Parathyroid adenoma (tissue), 2 donors: ENCODE measurements around the gene MAGI1.

Source experiments
- H2AFZ ChIP-seq: fragments of 300-600 bp; sonication (generic); one replicate; pipeline ENCODE4 v1.7.0; 2017; ENCODE audit warnings: antibody characterized with exemption, mild to moderate bottlenecking
- H3K27ac ChIP-seq: fragments of 300-600 bp; sonication (generic); one replicate; pipeline ENCODE4 v1.7.0; 2017
- H3K27me3 ChIP-seq: fragments of 300-600 bp; sonication (generic); one replicate; pipeline ENCODE4 v1.7.0; 2017; ENCODE audit warnings: low read length; ENCODE audit not compliant: control insufficient read depth, insufficient read depth
- H3K36me3 ChIP-seq: fragments of 300-600 bp; sonication (generic); one replicate; pipeline ENCODE4 v1.7.0; 2017; ENCODE audit warnings: low read length; ENCODE audit not compliant: control insufficient read depth, insufficient read depth
- H3K4me1 ChIP-seq: fragments of 300-600 bp; sonication (generic); one replicate; pipeline ENCODE4 v1.7.0; 2017; ENCODE audit warnings: control low read depth
- H3K4me2 ChIP-seq: fragments of 300-600 bp; sonication (generic); one replicate; pipeline ENCODE4 v1.7.0; 2017; ENCODE audit warnings: low read length
- H3K4me3 ChIP-seq: fragments of 300-600 bp; sonication (generic); one replicate; pipeline ENCODE4 v1.7.0; 2017; ENCODE audit warnings: low read depth, low read length
- H3K79me2 ChIP-seq: fragments of 300-600 bp; sonication (generic); one replicate; pipeline ENCODE4 v1.7.0; 2017; ENCODE audit warnings: control low read depth
- H3K9ac ChIP-seq: fragments of 300-600 bp; sonication (generic); one replicate; pipeline ENCODE4 v1.7.0; 2017; ENCODE audit warnings: mild to moderate bottlenecking
- H3K9me3 ChIP-seq: fragments of 300-600 bp; sonication (generic); one replicate; pipeline ENCODE4 v1.7.0; 2017; ENCODE audit warnings: low read length; ENCODE audit not compliant: control insufficient read depth
- CTCF ChIP-seq: fragments of 300-600 bp; sonication (generic); IDR thresholded peaks from one replicate; pipeline ENCODE4 v1.7.0; 2017; ENCODE audit warnings: antibody characterized with exemption, mild to moderate bottlenecking
- donor health status: primary hyperparathyroidism.

MAGI1 gene

GRCh38 chr3:65607101-65607500 is 431.6 kb downstream of the MAGI1 start:
- Histone ChIP-seq H3K36me3 (no peaks in the 10 kb centered on the region), H3K79me2 (no peaks in the 10 kb centered on the region), H3K27ac (no peak overlapping the region), H3K4me3 (no peak overlapping the region), H3K9ac (no peak overlapping the region), H2AFZ (no peak overlapping the region), H3K27me3 (no peaks in the 10 kb centered on the region), H3K9me3 (no peaks in the 10 kb centered on the region), H3K4me2 (no peak overlapping the region), H3K4me1 (no peaks in the 10 kb centered on the region)
- TF ChIP-seq CTCF = no peak

GRCh38 chr3:65605876-65606432 is 432.8 kb downstream of the MAGI1 start:
- no peaks in the 10 kb centered on the region for H3K4me1 ChIP-seq
- no peaks in the 10 kb centered on the region for H3K79me2 ChIP-seq
- no peak overlapping the region for H2AFZ ChIP-seq
- no peak for TF ChIP-seq CTCF
- no peak overlapping the region for H3K27ac ChIP-seq
- H3K9me3 ChIP-seq = no peaks in the 10 kb centered on the region
- no peaks in the 10 kb centered on the region for H3K27me3 ChIP-seq
- no peak overlapping the region for H3K4me3 ChIP-seq
- no peak overlapping the region for H3K9ac ChIP-seq
- no peaks in the 10 kb centered on the region for H3K36me3 ChIP-seq
- H3K4me2 ChIP-seq = no peak overlapping the region

- H3K9ac ChIP-seq = no peak overlapping the region
- H3K9me3 ChIP-seq = no peaks in the 10 kb centered on the region
- no peaks in the 10 kb centered on the region for H3K4me1 ChIP-seq
Observed at GRCh38 chr3:65604863-65605526, 433.7 kb downstream of the MAGI1 start.

GRCh38 chr3:65603631-65604030 is 435.1 kb downstream of the MAGI1 start:
- Histone ChIP-seq H3K4me3 (no peak overlapping the region), H3K36me3 (no peaks in the 10 kb centered on the region), H3K9me3 (no peaks in the 10 kb centered on the region), H3K4me1 (no peaks in the 10 kb centered on the region), H2AFZ (no peak overlapping the region), H3K9ac (no peak overlapping the region), H3K79me2 (no peaks in the 10 kb centered on the region), H3K27me3 (no peaks in the 10 kb centered on the region), H3K4me2 (no peak overlapping the region), H3K27ac (no peak overlapping the region)
- TF ChIP-seq CTCF = no peak

More at GRCh38 chr3:65604863-65605526, 433.7 kb downstream of the MAGI1 start:
- H3K79me2 ChIP-seq = no peaks in the 10 kb centered on the region
- no peak for TF ChIP-seq CTCF
- H3K36me3 ChIP-seq = no peaks in the 10 kb centered on the region
- no peak overlapping the region for H3K27ac ChIP-seq
- H3K4me2 ChIP-seq = no peak overlapping the region
- no peaks in the 10 kb centered on the region for H3K27me3 ChIP-seq
- H3K4me3 ChIP-seq = no peak overlapping the region
- no peak overlapping the region for H2AFZ ChIP-seq

GRCh38 chr3:65600888-65601287 is 437.8 kb downstream of the MAGI1 start:
- no peaks in the 10 kb centered on the region for H3K27me3 ChIP-seq
- H3K27ac ChIP-seq = no peak overlapping the region
- H3K9me3 ChIP-seq = no peaks in the 10 kb centered on the region
- H3K4me2 ChIP-seq = no peak overlapping the region
- TF ChIP-seq CTCF = no peak
- H3K36me3 ChIP-seq = no peaks in the 10 kb centered on the region
- H3K9ac ChIP-seq = no peak overlapping the region
- H2AFZ ChIP-seq = no peak overlapping the region
- no peaks in the 10 kb centered on the region for H3K79me2 ChIP-seq
- H3K4me1 ChIP-seq = no peaks in the 10 kb centered on the region
- no peak overlapping the region for H3K4me3 ChIP-seq
